IPS-NIHi11 (cell line): Measurements from ENCODE around the gene THAP3.
"Not testable (repeated sequence)": the region's sequence is repeated elsewhere in the genome, so short reads cannot be mapped to it uniquely, and the experiment has no call there.

ENCODE experiments used
- DNase-seq: peaks from one replicate; pipeline ENCODE4 v3.0.0; 2012; ENCODE audit warnings: mixed read lengths, low spot score

Gene THAP3

DNA sequence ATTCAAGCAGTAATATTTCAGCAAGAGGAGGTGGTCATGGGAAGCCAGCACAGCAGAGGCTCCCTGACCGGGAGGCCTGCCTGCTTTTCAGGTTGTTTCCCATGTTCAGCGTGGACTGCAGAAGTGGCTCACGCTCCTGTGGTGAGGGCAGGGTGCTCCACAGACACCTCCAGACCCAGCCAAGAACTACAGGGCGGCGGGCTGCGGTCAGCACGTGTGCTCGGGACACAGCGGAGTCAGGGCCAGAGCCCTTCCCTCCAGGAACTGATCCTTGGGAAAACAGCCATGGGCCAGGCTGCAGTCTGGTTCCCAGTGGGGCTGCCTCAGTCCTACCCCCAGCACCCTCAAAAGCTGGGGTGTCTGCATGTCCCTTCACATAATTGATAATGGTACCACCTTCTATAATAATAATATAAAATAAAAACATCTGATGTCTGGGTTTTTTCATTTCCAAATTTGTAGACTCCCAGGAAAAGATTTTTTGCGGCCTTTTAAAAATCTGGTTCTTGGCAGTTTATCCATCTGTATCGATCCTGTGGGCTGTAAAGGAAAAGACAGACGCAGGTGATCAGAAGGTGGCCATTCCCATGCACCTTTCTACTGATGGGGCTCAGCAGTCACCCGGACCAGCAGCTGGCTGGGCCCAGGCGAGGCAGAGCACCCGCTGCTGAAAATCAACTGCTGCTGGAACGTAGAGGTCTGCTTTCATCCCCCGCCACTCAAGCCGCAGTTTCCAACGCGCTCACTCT is 10.7 kb downstream of the THAP3 start:
- no peak for DNase-seq

DNA sequence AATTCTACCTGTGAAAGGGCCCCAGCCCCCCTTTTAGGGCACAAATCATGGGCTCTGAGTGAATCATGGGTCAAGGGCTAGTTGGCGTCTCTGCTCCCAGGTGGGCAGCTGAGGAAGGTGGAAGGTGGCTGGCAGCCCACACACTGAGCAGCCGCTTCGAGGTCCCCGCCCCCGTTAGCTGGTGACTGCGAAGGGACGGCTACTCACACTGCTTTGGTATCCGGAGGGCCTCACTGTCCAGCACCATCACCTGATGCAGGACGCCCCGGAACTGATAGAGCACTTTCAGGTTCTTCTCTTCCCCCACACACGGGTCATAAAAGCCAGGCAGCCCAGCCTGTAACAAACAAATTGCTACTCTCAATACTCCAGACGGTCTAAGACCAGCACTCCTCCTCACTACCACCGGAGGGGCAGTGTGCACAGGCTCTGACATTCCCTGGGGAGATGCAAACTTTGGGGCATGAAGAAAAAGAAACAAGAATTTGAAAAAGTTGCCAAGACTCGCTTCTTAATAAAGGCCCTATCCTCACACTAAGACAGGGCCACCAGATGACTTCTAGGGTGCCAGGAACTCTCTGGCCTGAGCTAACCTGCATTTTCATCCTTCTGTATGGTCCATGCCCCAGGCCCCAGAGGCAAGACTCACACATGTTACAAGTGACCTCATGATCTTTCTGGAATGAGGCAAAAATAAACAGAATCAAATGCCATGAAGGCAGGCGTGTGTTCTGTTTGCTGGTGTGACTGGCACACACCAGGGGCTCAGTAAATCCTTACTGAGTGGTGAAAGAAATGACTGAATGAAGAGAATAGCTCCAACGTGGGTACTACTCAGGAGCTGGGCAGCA is 11.5 kb downstream of the THAP3 start:
- DNase-seq: no peak

DNA sequence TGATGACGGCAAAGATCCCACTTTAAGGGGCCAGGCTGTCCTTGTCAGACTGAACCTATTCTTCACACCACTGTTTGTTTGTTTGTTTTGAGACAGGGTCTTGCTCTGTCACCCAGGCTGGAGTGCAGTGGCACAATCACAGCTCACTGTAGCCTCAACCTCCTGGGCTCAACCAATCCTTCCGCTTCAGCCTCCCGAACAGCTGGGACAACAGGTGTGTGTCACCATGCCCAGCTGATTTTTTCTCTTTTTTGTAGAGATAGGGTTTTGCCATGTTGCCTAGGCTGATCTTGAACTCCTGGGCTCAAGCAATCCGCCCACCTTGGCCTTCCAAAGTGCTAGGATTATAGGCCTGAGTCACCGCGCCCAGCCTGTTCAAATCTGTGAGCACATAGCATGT is 12.1 kb downstream of the THAP3 start:
- DNase-seq: not testable (repeated sequence)

DNA sequence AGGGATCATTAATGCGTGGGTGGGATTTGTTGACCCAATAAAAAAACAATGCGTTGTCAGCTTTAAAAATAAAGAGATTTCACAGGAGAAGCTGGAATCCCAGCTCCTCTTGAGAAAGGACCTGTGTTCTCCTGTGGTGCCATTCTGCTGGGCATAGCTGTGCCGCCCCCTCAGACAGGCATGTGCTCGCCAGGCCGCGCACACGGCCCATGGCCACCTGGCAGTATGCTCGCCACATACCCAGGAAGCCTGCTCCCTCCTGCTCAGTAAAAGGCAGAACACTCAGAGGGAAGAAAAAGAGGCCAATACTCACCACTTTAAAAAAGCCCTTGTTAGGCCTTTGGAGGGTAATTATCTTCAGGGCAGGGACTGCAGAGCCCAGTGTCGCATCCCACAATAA is 13.1 kb downstream of the THAP3 start:
- no peak for DNase-seq

DNA sequence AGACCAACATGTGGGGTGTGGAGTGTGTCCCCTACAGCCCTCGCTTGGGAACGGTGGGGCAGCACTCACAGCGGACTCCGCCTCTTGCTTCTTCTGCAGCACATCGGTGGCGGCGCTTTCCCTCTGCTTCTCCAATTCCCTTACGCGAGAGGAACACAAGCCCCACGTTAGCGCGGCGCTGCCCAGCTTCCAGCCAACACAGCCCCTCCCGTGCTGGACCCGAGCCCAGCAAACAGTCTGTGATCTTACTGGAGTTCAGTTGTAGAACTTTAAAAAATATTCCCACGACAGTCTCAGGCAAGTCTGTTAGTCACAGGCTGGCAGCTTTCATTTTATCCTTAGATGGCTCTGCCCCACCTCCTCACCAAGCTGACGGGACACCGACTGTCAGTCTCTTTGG is 13.6 kb downstream of the THAP3 start:
- no peak for DNase-seq

DNA sequence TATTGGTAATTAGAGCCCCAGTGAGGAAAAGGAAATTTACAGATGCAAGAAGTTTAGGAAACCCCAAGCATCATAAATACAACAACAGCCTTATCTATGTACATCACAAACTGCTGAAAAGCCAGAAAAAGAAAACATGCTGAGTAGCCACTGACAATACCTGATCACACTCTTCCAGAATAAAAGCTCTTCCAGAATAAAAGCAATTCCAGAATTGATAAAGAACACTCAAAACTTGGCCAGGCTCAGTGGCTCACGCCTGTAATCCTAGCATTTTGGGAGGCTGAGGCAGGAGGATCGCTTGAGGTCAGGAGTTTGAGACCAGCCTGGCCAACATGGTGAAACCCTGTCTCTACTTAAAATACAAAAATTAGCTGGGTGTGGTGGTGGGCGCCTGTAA is 16.2 kb downstream of the THAP3 start:
- DNase-seq: not testable (repeated sequence)

DNA sequence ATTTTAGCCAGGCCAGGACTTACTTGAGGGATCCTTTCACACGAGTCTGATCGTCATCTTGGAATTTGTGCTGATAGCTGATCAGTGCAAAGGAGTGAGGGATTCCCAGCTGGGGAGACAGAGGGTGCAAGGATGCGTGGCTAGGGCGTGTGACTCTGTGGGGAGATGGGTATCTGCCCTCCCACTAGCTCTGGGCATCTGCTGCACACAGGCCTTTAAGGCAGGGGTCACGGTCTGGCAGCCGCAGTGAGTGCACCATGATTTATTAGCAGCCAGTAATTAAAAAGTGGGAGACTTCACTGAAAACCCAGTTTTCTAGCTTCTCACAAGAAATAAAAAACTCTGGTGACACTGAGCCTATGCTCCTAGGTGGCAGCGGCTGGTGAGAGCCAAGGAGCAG is 20.4 kb downstream of the THAP3 start:
- no peak for DNase-seq

DNA sequence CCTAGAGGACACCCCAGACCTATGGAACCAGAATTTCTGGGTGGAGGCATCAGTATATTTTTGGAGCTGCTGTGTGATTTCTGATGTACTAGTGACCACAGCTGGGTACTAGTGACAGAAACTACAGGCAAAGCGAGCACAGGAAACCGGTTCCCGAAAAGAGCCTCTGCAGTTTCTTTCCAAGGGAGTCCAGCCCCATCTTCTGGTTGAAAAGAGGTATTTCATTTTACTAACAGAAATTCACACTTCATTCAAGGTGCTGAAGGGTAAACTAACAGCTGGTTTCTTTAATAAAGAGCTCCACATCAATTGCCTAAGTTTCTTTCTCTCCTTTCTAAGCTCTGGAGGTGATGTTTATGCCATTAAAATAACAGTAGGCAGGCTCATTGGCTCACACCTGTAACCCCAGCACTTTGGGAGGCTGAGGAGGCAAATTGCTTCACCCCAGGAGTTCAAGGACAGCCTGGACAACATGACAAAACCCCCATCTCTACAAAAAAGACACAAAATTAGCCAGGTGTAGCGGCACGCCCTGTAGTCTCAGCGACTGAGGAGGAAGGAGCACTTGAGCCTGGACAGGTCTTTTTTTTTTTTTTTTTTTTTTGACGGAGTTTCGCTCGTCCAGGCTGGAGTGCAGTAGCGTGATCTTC is 22.0 kb downstream of the THAP3 start:
- peak; percentile 74 for DNase-seq

DNA sequence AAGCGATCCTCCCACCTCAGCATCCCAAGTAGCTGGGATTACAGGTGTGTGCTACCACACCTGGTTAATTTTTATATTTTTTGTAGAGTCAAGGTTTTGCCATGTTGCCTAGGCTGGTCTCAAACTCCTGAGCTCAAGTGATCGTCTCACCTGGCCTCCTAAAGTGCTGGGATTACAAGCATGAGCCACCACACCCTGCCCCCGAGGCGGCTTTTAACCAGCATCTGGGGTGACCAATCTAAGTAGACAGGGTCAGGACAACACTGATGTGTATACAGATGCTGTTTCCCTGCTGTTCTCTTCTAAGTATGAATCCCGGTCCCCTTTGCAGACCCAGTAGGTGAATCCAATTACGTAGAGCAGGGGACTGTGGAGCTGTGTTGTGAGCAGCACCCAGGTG is 23.9 kb downstream of the THAP3 start:
- DNase-seq: no peak

DNA sequence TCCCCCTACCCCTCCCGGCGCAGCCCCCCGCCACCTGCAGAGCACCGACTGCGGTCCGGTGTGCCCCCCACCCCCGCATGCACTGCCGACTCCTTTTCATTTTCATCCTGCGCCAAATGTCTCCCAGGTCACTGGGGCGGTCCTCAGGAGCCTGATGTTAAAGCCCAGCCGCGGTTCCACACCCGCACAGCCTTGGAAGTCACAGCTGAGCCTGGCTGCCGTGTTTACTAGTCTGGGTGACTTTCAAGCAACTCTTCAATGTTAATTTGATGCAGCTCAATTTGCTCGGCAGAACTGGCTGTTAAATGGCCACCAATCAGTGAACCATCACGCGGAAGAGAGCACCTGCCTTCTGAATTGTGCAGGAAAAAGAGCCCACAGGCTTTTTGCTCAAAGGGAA is 27.2 kb downstream of the THAP3 start:
- DNase-seq: no peak

DNA sequence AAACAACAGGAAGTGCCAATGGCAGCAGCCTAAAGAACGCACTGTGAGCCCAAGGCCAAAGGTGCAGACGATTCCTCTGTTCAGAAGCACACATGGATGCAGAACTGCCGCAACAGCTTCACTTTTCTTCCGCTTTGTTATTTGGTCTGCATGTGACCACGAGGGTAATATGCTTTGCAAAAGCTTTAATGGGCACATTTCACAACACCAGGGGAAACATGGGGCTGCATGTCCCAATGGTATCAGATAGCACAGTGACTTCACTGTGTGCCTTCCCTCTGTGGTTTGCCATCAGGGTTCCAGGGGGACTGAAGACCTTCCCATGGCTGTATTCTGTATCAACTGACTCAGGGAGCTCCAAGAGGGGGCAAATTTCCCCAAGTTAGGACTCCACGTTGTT is 28.3 kb downstream of the THAP3 start:
- DNase-seq: no peak

DNA sequence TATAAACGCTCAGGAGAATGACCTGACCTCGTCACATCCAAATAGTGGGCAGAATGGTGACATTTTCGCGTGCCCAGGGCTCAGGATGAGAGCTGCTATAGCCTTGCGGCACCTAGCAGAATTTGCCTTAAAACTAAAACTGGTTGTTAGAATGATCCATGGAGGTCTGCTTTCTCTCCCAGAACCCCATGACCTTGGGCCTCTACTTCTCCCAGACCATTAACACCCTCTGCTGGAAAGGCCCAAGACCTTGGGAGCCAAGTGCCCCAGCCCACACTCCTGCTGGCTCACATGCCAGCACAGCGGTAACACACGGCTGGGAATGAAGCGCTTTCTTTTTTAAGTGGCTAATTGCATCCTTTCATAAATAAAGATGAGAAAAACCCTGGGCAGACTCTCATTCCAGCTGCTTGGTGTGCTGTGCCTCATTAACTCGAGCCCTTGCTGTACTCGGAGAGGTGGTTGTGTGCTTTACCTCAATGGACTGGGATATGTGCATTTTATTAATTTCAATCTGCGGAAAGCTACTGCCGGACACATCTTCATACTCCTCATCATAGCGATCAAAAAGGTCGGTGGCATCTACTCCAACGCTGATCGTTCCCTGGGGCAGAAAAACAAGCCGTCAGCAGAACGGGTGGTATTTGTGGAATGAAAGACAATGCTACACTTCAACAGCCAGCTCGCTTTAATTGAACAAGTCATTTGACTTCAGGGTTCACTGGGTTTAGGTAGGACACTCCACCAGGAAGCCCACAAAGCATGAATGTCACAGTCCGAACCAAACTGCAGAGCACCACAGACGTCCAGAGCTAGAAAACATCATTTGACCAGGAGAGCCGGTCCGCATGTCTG is 29.0 kb downstream of the THAP3 start:
- no peak for DNase-seq

DNA sequence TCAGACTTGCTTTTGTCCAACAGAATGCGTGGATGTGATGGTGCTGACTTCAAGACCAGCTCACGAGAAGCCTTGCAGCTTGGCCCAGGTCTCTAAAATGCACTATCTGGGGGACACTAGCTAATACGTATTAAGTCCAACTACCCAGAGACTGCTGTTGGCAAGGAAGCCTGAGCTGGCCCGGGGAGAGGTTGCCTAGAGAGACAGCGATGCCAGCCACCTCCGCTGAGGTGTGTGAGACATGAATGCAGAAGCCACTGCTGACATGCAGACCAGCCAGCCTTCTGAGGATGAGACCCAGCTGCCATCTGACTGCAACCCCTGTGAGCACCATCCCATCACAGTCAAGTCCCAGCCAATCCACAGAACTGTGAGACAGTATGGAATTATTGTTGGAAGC is 32.5 kb downstream of the THAP3 start:
- no peak for DNase-seq

DNA sequence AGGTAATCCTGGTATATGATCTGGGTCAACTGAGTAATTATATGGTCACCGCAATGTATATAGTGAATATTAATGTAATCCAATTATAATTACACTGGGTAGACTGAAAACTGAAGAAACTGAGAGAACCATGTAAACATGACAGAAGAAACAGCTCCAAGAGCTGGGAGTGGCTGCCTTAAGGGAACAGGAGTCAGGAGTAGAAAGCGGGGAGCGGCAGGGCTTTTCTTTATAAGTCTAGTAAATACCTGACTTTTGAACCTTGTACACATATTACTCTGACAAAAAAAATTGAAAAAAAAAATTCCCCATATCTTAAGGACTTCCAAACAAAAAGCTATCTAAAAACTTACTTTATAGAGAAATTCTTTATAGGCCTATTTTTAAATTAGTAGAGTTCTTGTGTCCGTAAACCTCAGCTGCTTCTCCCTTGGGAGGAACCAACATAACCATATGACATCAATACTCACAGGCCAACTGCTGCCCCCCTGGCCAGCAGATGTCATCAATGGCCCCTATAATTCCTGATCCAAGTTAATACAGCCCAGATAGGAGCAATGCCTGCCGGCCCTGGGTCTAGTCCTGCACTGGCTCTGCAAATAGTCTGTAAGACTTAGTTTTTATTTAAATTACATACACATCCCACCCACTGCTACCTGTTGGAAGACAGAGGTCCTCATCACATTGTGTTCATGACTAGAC is 33.8 kb downstream of the THAP3 start:
- DNase-seq: no peak

DNA sequence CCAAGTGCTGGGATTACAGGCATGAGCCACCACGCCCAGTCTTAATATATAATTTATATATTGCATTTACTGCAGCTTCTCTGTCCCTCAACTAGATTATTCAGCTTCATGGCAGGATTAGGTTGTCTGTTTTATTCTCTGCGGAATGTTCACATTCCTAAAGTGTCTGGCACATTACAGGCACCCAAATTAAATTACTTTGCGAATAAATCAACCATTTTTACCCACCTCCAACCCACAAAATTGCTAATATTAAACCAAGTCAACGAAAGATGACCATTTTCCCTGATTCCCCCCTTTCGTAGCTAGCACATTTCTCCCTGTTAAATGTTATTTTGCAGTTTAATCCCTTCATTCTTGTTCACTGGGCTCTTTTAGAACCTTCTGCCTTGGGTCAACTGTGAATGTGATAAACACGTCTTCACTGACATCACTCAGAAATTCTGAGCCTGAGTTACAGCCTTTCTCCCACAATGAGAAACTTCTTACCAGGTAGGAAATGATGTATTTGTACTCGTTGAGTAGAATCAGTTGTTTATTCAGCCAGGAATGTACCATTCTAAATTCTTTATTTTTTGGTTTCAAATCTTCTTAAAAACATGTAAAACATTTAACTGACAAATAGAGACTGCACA is 35.9 kb downstream of the THAP3 start:
- DNase-seq: no peak

DNA sequence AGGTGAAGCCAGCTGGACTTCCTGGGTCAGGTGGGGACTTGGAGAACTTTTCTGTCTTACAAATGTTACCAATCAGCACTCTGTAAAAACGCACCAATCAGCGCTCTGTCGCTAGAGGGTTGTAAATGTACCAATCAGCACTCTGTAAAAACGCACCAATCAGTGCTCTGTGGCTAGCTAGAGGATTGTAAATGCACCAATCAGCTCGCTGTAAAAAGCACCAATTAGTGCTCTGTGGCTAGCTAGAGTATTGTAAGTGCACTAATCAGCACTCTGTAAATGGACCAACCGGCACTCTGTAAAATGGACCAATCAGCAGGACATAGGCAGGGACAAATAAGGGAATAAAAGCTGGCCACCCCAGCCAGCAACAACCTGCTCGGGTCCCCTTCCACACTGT is 37.8 kb downstream of the THAP3 start:
- not testable (repeated sequence) for DNase-seq

DNA sequence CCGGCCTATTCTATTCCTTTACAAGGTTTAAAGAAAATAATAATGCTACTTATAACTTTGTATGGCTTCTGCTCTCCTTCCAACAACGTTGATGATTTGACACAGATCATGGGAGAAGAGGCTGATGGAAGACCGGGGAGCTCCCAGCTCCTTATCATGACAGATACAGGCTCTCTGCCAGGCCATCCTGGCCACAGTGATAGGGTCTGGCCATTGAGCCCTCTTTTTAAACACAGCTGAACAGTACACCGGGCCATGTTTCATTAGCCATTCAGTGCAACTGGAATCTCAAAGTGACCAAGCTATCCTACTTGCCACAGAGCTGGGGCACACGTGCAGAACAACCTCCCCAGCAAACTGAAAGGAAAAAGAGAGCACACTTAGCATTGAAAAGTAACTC is 42.0 kb downstream of the THAP3 start:
- DNase-seq: no peak

DNA sequence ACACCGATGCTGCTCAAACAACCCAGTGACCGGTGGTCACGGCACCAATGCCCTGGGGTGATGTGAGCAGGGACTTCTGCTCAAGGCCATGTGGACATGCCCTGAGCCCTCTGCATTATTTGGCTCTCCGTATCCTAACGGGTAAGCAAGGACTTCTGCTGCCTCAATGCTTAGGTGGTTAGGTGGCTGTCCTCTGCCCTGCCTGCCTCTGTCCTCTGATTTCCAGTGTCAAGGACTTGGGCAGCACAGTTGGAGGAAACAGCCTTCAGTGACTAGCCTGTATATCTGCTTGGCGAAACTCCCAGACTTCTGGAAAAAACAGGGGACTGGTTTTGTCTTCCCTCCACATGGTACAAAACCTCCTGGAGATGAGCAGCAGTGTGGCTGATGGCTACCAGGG is 42.5 kb downstream of the THAP3 start:
- DNase-seq: no peak

DNA sequence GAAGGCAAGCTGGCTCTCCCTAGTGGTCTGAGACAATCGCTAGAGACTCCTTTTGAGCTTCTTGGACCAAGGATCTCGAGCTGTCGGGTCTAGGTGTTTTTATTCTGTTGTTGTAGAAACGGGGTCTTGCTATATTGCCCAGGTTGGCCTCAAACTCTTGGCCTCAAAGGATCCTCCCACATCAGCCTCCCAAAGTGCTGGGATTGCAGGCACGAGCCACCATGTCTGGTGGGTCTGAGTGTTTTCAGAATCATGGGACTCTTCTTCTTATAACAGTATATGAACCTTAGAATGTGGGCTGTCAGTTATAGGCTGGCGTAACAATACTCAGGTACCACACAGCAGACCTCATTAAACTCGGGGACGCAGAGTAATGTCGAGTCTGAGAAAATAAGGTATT is 43.8 kb downstream of the THAP3 start:
- DNase-seq: no peak

DNA sequence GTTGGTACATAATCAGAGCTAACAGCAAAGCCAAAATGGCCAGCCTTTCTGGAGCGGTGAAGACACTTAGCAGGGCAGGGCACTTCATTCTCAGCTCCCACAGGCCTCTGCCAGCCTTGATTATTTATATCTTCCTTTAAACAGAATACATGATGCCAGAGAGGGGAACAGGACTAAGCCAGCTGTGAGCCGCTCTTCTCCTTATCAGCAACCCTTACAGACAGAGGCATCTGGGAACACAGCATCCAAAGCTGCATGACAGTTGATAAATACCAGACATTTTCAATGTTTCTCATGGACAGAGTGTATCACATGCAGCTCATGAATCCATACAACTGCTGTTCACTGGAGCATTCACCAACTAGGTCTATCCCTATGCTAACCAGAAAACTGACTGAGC is 47.9 kb downstream of the THAP3 start:
- DNase-seq: no peak

DNA sequence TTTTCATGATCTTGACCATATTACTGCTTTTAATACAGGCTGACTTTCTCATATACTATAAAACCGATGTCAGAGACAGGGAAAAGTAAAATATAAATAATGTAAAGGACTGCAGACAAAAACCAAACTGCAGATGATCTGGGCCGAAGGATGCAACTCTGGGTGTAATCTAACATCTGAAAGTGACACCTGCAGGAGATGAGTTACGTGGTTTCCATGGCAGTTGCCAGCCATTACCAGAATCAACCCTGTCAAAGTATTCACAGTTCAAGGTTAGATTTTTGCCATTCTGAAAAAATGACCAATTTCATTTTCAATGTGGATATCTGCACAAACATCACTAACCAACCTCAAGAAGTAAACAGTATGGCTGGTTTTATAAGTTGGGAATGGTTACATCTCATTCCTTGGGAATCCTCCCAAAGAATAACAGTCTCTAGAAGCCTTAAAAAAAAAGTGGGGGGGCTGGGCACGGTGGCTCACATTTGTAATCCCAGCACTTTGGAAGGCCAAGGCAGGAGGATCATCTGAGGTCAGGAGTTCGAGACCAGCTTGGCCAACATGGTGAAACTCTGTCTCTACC is 49.2 kb downstream of the THAP3 start:
- DNase-seq: no peak
